CD8-positive, alpha-beta memory T cell (primary cell): Measurements from ENCODE around the gene YIF1A. TPM values are rescaled to one million over a fixed set of nuclear protein-coding genes. Genes with fewer than 3 reads are reported as not detected.

Experiments
- CTCF ChIA-PET: fragments of 350-600 bp; sonication (Branson Sonifier 250); formaldehyde crosslinking; loops from one replicate; lab custom pipeline; 2021; ENCODE audit warnings: antibody characterized with exemption; lab: Charles Lee
- POLR2A ChIA-PET: fragments of 350-600 bp; sonication (Branson Sonifier 250); formaldehyde crosslinking; loops from one replicate; lab custom pipeline; 2021; ENCODE audit warnings: antibody characterized with exemption; lab: Charles Lee
- DNase-seq, 5 donors: peaks; one replicate each; pipeline versions ENCODE4 v3.0.0 to v3.0.0-alpha.2; 2020 to 2022; ENCODE audit warnings: mixed read lengths in 1 of 5
- H3K27ac ChIP-seq: one replicate; pipeline ENCODE4 v1.7.0; 2013; ENCODE audit warnings: low read depth, mild to moderate bottlenecking, low read length, moderate library complexity
- H3K27me3 ChIP-seq: 2 replicates; pipeline ENCODE4 v1.7.0; 2013; ENCODE audit warnings: low read length, mild to moderate bottlenecking; ENCODE audit not compliant: insufficient read depth, poor library complexity, severe bottlenecking
- H3K36me3 ChIP-seq: 2 replicates; pipeline ENCODE4 v1.7.0; 2013; ENCODE audit warnings: mild to moderate bottlenecking, low read length, moderate library complexity; ENCODE audit not compliant: insufficient read depth
- H3K4me1 ChIP-seq: 2 replicates; pipeline ENCODE4 v1.7.0; 2013; ENCODE audit warnings: mild to moderate bottlenecking, low read length, moderate library complexity; ENCODE audit not compliant: insufficient read depth
- H3K4me3 ChIP-seq: 2 replicates; pipeline ENCODE4 v1.7.0; 2013; ENCODE audit warnings: mild to moderate bottlenecking, low read length
- H3K9me3 ChIP-seq: 2 replicates; pipeline ENCODE4 v1.7.0; 2013; ENCODE audit warnings: mild to moderate bottlenecking, low read length
- H3K27ac Mint-ChIP-seq, 8 donors: one replicate each; pipeline ENCODE4 v1.8.0; 2020 to 2021; ENCODE audit warnings: mixed read lengths in 8 of 8, mild to moderate bottlenecking in 6 of 8, inconsistent platforms in 3 of 8, moderate library complexity in 3 of 8
- H3K27me3 Mint-ChIP-seq, 2 donors: one replicate each; pipeline ENCODE4 v1.8.0; 2020 to 2021; ENCODE audit warnings: mixed read lengths in 2 of 2, mild to moderate bottlenecking in 1 of 2, moderate library complexity in 1 of 2
- H3K36me3 Mint-ChIP-seq, 3 donors: one replicate each; pipeline ENCODE4 v1.8.0; 2020 to 2021; ENCODE audit warnings: mixed read lengths in 3 of 3, inconsistent platforms in 1 of 3, mild to moderate bottlenecking in 1 of 3
- H3K4me1 Mint-ChIP-seq, 3 donors: one replicate each; pipeline ENCODE4 v1.8.0; 2020 to 2021; ENCODE audit warnings: mixed read lengths in 3 of 3, inconsistent platforms in 1 of 3, mild to moderate bottlenecking in 1 of 3
- H3K4me3 Mint-ChIP-seq, 7 donors: one replicate each; pipeline ENCODE4 v1.8.0; 2020 to 2021; ENCODE audit warnings: mixed read lengths in 7 of 7, mild to moderate bottlenecking in 6 of 7, moderate library complexity in 4 of 7, inconsistent platforms in 2 of 7
- H3K9me3 Mint-ChIP-seq, 5 donors: one replicate each; pipeline ENCODE4 v1.8.0; 2020 to 2022; ENCODE audit warnings: mixed read lengths in 5 of 5, mild to moderate bottlenecking in 3 of 5, moderate library complexity in 2 of 5, inconsistent platforms in 1 of 5
- polyA plus RNA-seq: library from polyadenylated mRNA; unstranded; fragments of 300-500 nt; fragmentation: Illumina TruSeq; gene quantifications from one replicate; pipeline ENCODE4 v1.2.3, GENCODE V29; 2021
- total RNA-seq, 2 experiments: library from RNA; stranded (reverse); gene quantifications; one replicate each; pipeline ENCODE4 v1.2.3, GENCODE V29; 2021

The YIF1A gene
- total and polyA plus RNA-seq, 3 experiments from 2014 or later, result 61.7 to 97.3 (median 96.5) TPM

- no peak overlapping the region for H3K4me3 ChIP-seq
- H3K9me3 ChIP-seq, result no peaks in the 10 kb centered on the region
- H3K36me3 Mint-ChIP-seq, result peaks cover 0 to 12% (median 0%) of the 10 kb centered on the region in 3 donors
- H3K4me1 Mint-ChIP-seq, result peaks cover 33 to 51% (median 40%) of the 10 kb centered on the region in 3 donors
- no peak for DNase-seq
- ChIA-PET CTCF (interaction anchor here (2.3 to 6.5 kb wide), 3 partner anchors 24 to 65 kb away, joined by 14 to 74 read pairs (median 39); no protein-coding TSS in a partner anchor), POLR2A (no interaction called here)
- H3K36me3 ChIP-seq, result no peaks in the 10 kb centered on the region
- H3K27ac ChIP-seq, result no peak overlapping the region
- H3K27me3 Mint-ChIP-seq, result peaks cover 5 to 7% of the 10 kb centered on the region in 2 donors
- peaks cover 2% of the 10 kb centered on the region for H3K27me3 ChIP-seq
- H3K27ac Mint-ChIP-seq, result peak overlapping the region in 6 of 8 donors; percentile 17 to 82 (median 61)
- H3K9me3 Mint-ChIP-seq, result no peaks in the 10 kb centered on the region
- peak overlapping the region; percentile 63 to 96 (median 86) for H3K4me3 Mint-ChIP-seq
- peaks cover 36% of the 10 kb centered on the region for H3K4me1 ChIP-seq
These were observed 1.6 kb downstream of the YIF1A start for GRCh38 chr11:66287211-66287888.

DNA sequence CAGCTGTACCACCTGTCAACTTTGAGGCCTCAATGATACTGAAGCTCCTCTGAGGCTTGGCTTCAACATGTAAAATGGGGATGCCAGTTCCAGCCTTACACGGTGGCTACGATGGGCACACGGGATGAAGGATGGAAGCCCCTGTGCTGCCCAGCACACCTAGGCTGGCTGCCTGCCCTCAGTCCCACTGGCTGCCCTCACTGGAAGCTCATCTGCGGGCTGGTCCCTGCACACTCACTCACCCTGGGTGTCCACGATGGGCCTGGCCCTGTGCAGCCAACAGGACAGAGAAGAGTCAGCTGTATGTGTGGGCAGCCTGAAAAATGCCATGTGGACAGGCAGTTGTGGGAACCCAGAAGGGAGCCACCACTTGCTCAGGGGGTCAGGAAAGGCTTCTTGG lies 2.2 kb downstream of the YIF1A start:
- H3K27ac Mint-ChIP-seq, result peak overlapping the region in 5 of 8 donors; percentile 21 to 82 (median 61)
- CTCF ChIA-PET, result interaction anchor here (1.3 to 6.5 kb wide), 3 partner anchors 25 to 64 kb away, joined by 3 to 74 read pairs (median 39); no protein-coding TSS in a partner anchor
- H3K27me3 ChIP-seq, result no peaks in the 10 kb centered on the region
- peaks cover 37 to 56% (median 46%) of the 10 kb centered on the region in 3 donors for H3K4me1 Mint-ChIP-seq
- POLR2A ChIA-PET, result no interaction called here
- H3K9me3 Mint-ChIP-seq, result no peaks in the 10 kb centered on the region
- H3K4me3 ChIP-seq, result no peak overlapping the region
- peak overlapping the region in 6 of 7 donors; percentile 60 to 86 (median 82) for H3K4me3 Mint-ChIP-seq
- no peaks in the 10 kb centered on the region for H3K9me3 ChIP-seq
- H3K36me3 ChIP-seq, result no peaks in the 10 kb centered on the region
- H3K27ac ChIP-seq, result no peak overlapping the region
- H3K4me1 ChIP-seq, result peaks cover 42% of the 10 kb centered on the region
- peaks cover 0 to 12% (median 0%) of the 10 kb centered on the region in 3 donors for H3K36me3 Mint-ChIP-seq
- peaks cover 5 to 6% of the 10 kb centered on the region in 2 donors for H3K27me3 Mint-ChIP-seq
- no peak for DNase-seq

DNA sequence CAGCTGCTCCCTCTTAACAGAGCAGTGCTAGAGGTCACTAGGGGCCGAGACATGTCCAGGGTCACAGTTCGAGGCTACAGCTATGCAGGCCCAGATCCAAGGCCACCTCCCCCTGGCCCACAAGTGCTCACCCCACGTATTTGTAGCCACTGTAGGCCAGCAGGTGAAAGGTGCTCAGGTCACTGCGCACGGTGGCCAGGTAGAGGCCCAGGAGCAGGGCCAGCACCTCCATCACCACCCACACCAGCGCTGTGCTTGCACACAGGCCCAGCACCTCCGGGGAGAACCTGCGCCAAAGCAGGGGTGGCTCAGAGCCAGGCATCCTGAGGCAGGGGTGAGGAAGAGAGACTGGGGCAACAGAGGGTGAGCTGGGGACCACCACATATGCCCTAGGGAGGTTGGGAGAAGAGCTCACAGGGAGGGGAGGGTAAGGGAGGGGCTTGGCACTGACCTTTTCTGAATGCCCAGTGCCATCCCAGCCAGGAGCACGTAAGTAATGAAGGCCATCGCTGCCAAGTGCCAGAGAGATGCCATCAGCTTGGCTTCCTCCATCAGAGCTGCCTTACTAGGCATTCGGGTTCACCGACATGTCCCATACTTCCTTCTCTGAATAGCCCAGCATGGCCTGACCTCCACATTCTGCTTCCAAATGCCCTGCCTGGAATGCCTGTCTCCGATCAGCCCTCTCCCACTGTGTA lies 3.5 kb downstream of the YIF1A start:
- no peak for DNase-seq
- H3K36me3 Mint-ChIP-seq, result peaks cover 0 to 12% (median 0%) of the 10 kb centered on the region in 3 donors
- H3K27ac Mint-ChIP-seq, result peak overlapping the region in 1 of 8 donors; percentile 25
- H3K9me3 ChIP-seq, result no peaks in the 10 kb centered on the region
- H3K9me3 Mint-ChIP-seq, result no peaks in the 10 kb centered on the region
- POLR2A ChIA-PET, result no interaction called here
- no peak overlapping the region for H3K27ac ChIP-seq
- H3K27me3 Mint-ChIP-seq, result peaks cover under 1 to 8% of the 10 kb centered on the region in 2 donors
- peak overlapping the region in 2 of 7 donors; percentile 23 to 86 for H3K4me3 Mint-ChIP-seq
- H3K36me3 ChIP-seq, result no peaks in the 10 kb centered on the region
- peaks cover 39 to 59% (median 47%) of the 10 kb centered on the region in 3 donors for H3K4me1 Mint-ChIP-seq
- CTCF ChIA-PET, result interaction anchor here (1.3 to 6.5 kb wide), 2 partner anchors 27 to 63 kb away, joined by 3 to 74 read pairs; no protein-coding TSS in a partner anchor
- peaks cover 44% of the 10 kb centered on the region for H3K4me1 ChIP-seq
- no peak overlapping the region for H3K4me3 ChIP-seq
- H3K27me3 ChIP-seq, result no peaks in the 10 kb centered on the region

- Mint-ChIP-seq H3K4me1 (peaks cover 33 to 53% (median 39%) of the 10 kb centered on the region in 3 donors), H3K36me3 (peaks cover 0 to 12% (median 0%) of the 10 kb centered on the region in 3 donors), H3K9me3 (no peaks in the 10 kb centered on the region), H3K27me3 (peaks cover 0 to 8% of the 10 kb centered on the region in 2 donors), H3K4me3 (peak overlapping the region in 1 of 7 donors; percentile 56), H3K27ac (peak overlapping the region in 3 of 8 donors; percentile 33 to 62 (median 33))
- Histone ChIP-seq H3K4me3 (no peak overlapping the region), H3K27me3 (no peaks in the 10 kb centered on the region), H3K4me1 (peaks cover 36% of the 10 kb centered on the region), H3K9me3 (no peaks in the 10 kb centered on the region), H3K36me3 (no peaks in the 10 kb centered on the region), H3K27ac (no peak overlapping the region)
- DNase-seq, result no peak
- ChIA-PET POLR2A (interaction anchor here (1.5 kb wide), 1 partner anchor 33 kb away, joined by 3 read pairs; no protein-coding TSS in a partner anchor), CTCF (interaction anchor here (0.7 to 6.5 kb wide), 4 partner anchors 26 to 1102 kb away, joined by 3 to 74 read pairs (median 12); no protein-coding TSS in a partner anchor)
These were observed 4.3 kb downstream of the YIF1A start for GRCh38 chr11:66284526-66285078.

DNA sequence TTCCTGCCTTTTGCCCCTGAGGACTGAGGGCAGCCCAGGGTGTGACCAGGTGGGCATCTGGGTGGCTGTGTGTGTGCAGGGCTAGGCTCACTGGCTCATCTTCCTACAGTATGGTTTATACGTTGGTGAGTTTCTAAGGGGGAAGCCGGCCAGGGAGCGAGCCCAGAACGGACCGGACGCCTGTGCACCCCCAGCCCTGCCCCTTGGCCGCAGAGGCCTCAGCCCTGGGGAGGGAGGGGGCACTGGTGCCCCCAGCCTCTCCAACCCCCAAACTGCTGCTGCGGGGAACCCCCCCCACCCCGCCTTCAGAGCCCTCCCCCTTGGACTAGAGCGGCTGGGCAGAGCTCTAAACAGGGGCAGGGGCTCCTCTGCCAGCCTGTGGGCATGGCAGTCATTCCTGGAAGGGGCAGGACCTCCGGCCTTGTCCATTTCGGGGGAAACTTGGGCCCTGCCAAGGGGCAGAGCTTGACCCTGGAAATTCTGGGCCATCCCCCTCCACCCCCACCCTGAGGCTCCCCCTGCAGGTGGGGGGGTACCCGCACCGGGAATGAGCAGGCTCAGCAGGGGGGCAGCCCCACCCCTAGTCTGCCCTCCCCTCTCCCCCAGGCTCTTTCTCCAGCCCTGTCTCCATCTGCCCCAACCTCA lies 5.4 kb downstream of the YIF1A start:
- Histone ChIP-seq H3K4me3 (no peak overlapping the region), H3K36me3 (no peaks in the 10 kb centered on the region), H3K9me3 (no peaks in the 10 kb centered on the region), H3K4me1 (peaks cover 42% of the 10 kb centered on the region), H3K27ac (no peak overlapping the region), H3K27me3 (no peaks in the 10 kb centered on the region)
- ChIA-PET CTCF (interaction anchor here (0.9 to 6.5 kb wide), 10 partner anchors 7 to 61 kb away, joined by 3 to 74 read pairs (median 7); partner anchors contain the start of gene RAB1B), POLR2A (interaction anchor here (0.9 to 1.5 kb wide), 2 partner anchors 29 to 34 kb away, joined by 3 read pairs; no protein-coding TSS in a partner anchor)
- Mint-ChIP-seq H3K4me1 (peaks cover 31 to 56% (median 36%) of the 10 kb centered on the region in 3 donors), H3K4me3 (peak overlapping the region in 1 of 7 donors; percentile 56), H3K9me3 (no peaks in the 10 kb centered on the region), H3K36me3 (peaks cover 0 to 10% (median 0%) of the 10 kb centered on the region in 3 donors), H3K27me3 (peaks cover 0 to 7% of the 10 kb centered on the region in 2 donors), H3K27ac (peak overlapping the region; percentile 50 to 97 (median 84))
- no peak for DNase-seq

- POLR2A ChIA-PET, result interaction anchor here (0.6 to 1.5 kb wide), 7 partner anchors 8 to 336 kb away, joined by 3 to 7 read pairs (median 3); partner anchors contain the start of gene TMEM151A
These were observed 6.2 kb downstream of the YIF1A start for GRCh38 chr11:66282468-66283455.

More at GRCh38 chr11:66282468-66283455, 6.2 kb downstream of the YIF1A start:
- Histone ChIP-seq H3K4me3 (no peak overlapping the region), H3K27me3 (no peaks in the 10 kb centered on the region), H3K36me3 (no peaks in the 10 kb centered on the region), H3K9me3 (no peaks in the 10 kb centered on the region), H3K27ac (no peak overlapping the region), H3K4me1 (peaks cover 35% of the 10 kb centered on the region)
- H3K4me3 Mint-ChIP-seq, result peak overlapping the region; percentile 35 to 85 (median 56)
- peaks cover 0 to 7% (median 0%) of the 10 kb centered on the region in 3 donors for H3K36me3 Mint-ChIP-seq
- H3K4me1 Mint-ChIP-seq, result peaks cover 31 to 50% (median 37%) of the 10 kb centered on the region in 3 donors
- peak overlapping the region; percentile 54 to 97 (median 92) for H3K27ac Mint-ChIP-seq
- H3K9me3 Mint-ChIP-seq, result no peaks in the 10 kb centered on the region
- CTCF ChIA-PET, result interaction anchor here (0.7 to 6.5 kb wide), 10 partner anchors 8 to 167 kb away, joined by 3 to 74 read pairs (median 7); partner anchors contain the start of gene RAB1B
- H3K27me3 Mint-ChIP-seq, result peaks cover 0 to 7% of the 10 kb centered on the region in 2 donors
- DNase-seq, result peak; percentile 98 to 100 (median 100)
